ENCODE data around the gene SLC29A1. TPM values are rescaled to one million over a fixed set of nuclear protein-coding genes. Genes with fewer than 3 reads are reported as not detected.

SLC29A1 gene
- total and polyA plus RNA-seq, 2 donors (not counting 1 experiment from before 2014, with no cell fraction given), result 6.0 to 7.3 TPM

DNA sequence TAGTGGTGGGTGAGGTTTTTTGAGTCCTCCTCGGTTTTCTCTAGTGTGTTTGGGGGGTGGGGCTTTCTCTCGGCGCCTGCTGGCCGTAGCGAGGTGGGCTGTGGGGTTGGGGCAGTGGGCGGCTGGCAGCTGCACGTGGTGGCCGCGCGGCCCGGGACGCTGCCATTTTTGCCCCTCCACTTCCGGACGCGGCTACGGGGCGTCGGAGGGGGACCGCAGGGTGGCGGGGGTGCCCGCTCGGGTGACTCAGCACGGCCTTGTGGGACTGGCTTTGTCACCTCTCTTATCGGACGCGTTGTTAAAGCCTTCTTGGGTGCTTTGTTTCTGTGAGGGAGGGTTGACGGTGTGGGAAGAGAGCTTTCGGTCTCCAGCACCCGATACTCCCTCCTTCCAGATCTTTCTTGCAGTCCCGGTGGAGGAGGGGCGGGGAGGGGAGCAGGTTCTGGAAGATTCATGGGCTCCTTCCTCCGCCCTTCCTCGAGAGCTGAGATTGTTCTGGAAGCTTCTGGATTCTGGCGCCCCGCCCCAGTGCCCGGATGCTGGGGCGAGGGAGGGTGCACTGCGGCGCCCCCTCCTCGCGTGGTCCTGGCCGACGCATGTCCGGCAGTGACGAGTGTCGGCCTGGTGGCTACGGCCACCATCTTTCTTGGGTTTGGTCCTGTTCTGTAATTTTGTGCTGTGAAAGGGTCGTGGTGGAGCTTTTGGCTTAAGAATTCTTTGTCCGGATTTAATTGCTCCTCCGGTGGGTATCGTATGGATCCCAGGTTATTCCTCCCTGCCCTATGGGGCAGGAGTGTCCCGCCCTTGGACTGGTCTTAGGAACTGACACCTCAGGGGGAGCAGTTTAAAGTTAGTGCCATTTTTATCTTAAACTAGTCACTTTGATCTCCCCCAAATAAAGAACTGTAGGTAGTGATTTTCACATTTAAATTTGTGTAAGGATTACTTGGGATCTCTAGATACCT is 24.2 kb downstream of the SLC29A1 start:
- no peaks in the 10 kb centered on the region for H3K27me3 ChIP-seq (replicated peaks in 1 of 4; ENCODE audit: control extremely low read depth in 1 of 4, control insufficient read depth in 3 of 4, insufficient read depth in 4 of 4, low read length in 3 of 4)

More for the DNA sequence above, 24.2 kb downstream of the SLC29A1 start:
- intact Hi-C loops (cut with micrococcal nuclease), result loop anchor here (1.0 to 5.0 kb wide), 3 partner anchors 10 to 120 kb away; partner anchors contain the start of genes AARS2, MRPL14, SLC35B2 and TMEM63B
- no peaks in the 10 kb centered on the region for H3K27me3 Mint-ChIP-seq
- H3K27ac Mint-ChIP-seq, result peak overlapping the region; percentile 95
- H3K9ac ChIP-seq (ENCODE audit: low read length), result peak overlapping the region; percentile 99
- DNase-seq (peak; percentile 88), ATAC-seq (ENCODE audit: low read depth) (peak; percentile 38)
- H3K27ac ChIP-seq (ENCODE audit: low read length in 2 of 2), result peak overlapping the region; percentile 93 to 99
- no peaks in the 10 kb centered on the region for H3K9me3 Mint-ChIP-seq (ENCODE audit: insufficient read depth)
- H3K4me3 ChIP-seq (ENCODE audit: control extremely low read depth in 1 of 5, extremely low read depth in 1 of 5, insufficient read depth in 1 of 5, low read depth in 2 of 5, low read length in 4 of 5), result peak overlapping the region; percentile 85 to 100 (median 98)
- peaks cover 9 to 46% of the 10 kb centered on the region in 2 experiments for H3K36me3 ChIP-seq (replicated peaks in 1 of 2; ENCODE audit: control extremely low read depth in 1 of 2, control insufficient read depth in 1 of 2, extremely low read depth in 1 of 2, insufficient read depth in 2 of 2, low read length in 1 of 2)
- H2AFZ ChIP-seq (ENCODE audit: insufficient read depth, low read depth, low read length, poor library complexity, severe bottlenecking), result no peak overlapping the region
- no peaks in the 10 kb centered on the region for H3K9me3 ChIP-seq (ENCODE audit: control extremely low read depth in 1 of 3, control insufficient read depth in 2 of 3, insufficient read depth in 1 of 3, low read length in 2 of 3)
- H3K4me1 Mint-ChIP-seq, result peaks cover 48% of the 10 kb centered on the region
- peaks cover 12 to 30% of the 10 kb centered on the region in 2 donors for H3K4me1 ChIP-seq (ENCODE audit: control insufficient read depth in 2 of 2, insufficient read depth in 2 of 2, low read length in 2 of 2)
- ChIA-PET POLR2A (interaction anchor here (0.5 to 6.1 kb wide), 18 partner anchors 9 to 618 kb away, joined by 3 to 105 read pairs (median 4); partner anchors contain the start of genes AARS2, CDC5L, MRPL14 and NFKBIE), CTCF (interaction anchor here (0.9 to 7.6 kb wide), 10 partner anchors 8 to 1466 kb away, joined by 3 to 68 read pairs (median 8); partner anchors contain the start of genes AARS2, BICRAL, SLC29A1 and SLC35B2)
- TF ChIP-seq EZH2 (IDR thresholded peaks at IDR 0.05; ENCODE audit: borderline replicate concordance, insufficient read depth, low read depth, low read length, poor library complexity, severe bottlenecking), result no peak
- TF ChIP-seq CTCF (IDR thresholded peaks at IDR 0.05), result no peak
- H3K4me2 ChIP-seq (replicated peaks; ENCODE audit: low read depth, low read length, poor library complexity, severe bottlenecking), result peak overlapping the region; percentile 97
- H4K20me1 ChIP-seq (ENCODE audit: control insufficient read depth, insufficient read depth, low read length, poor library complexity, severe bottlenecking), result peaks cover 51% of the 10 kb centered on the region
- under 1% methylated on average over 41 of the region's 52 CpGs for WGBS (ENCODE audit: insufficient coverage)
- H3K4me3 Mint-ChIP-seq, result peak overlapping the region; percentile 96
- peaks cover 35% of the 10 kb centered on the region for H3K79me2 ChIP-seq (ENCODE audit: control insufficient read depth, insufficient read depth, low read length)
